Measurements from ENCODE around the gene CHCHD10. TPM values are rescaled to one million over a fixed set of nuclear protein-coding genes. Genes with fewer than 3 reads are reported as not detected.

The CHCHD10 gene
- total and polyA plus RNA-seq, 2 of the 13 experiments (the other 11 are each of a cell fraction or from before 2014, with no cell fraction given), result 37.0 to 62.8 TPM

DNA sequence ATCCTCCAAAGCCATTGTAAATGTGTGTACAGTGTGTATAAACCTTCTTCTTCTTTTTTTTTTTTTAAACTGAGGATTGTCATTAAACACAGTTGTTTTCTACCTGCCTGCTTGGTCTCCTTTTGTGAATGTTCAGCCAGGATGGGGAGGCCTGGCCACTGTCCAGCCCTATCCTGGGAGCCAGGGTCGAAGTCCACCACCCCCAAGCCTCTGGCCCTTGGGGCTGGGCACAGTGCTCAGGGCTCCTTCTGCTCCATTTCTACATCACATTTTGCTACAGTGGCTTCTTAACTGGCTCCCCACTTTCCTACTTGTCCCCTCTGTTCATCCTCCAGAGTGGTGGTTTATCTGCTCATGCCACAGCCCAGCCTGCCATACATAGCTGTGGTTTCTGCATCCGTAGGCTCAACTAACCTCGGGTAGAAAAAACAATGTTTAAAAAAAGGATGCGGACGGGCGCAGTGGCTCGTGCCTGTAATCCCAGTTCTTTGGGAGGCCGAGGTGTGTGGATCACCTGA is 16.5 kb upstream of the CHCHD10 start:
- peak; percentile 59 for ATAC-seq
- no TSS peak for BruUV-seq (replicated peaks)
- intact Hi-C loops (cut with micrococcal nuclease; ENCODE audit: unreplicated experiment), result loop anchor here (1.0 kb wide), 1 partner anchor 10 kb away; no protein-coding TSS in a partner anchor
- no peak overlapping the region for H2AFZ ChIP-seq (ENCODE audit: low read length)
- H3K36me3 ChIP-seq (replicated peaks in 1 of 2; ENCODE audit: control insufficient read depth in 1 of 2, insufficient read depth in 2 of 2, low read length in 2 of 2), result no peaks in the 10 kb centered on the region
- ChIA-PET CTCF (ENCODE audit: low intra/inter-chr PET ratio, low total read pairs) (no interaction called here), POLR2A (interaction anchor here (0.9 to 7.1 kb wide), 2 partner anchors 9 to 17 kb away, joined by 5 to 201 read pairs; partner anchors contain the start of genes CHCHD10 and MMP11)
- DNase-seq (ENCODE audit: low spot score), result peak; percentile 54
- H4K20me1 ChIP-seq (ENCODE audit: insufficient read depth, low read length), result peaks cover 12% of the 10 kb centered on the region
- H3K9me3 ChIP-seq (ENCODE audit: low read length), result no peaks in the 10 kb centered on the region
- no peaks in the 10 kb centered on the region for H3K27me3 ChIP-seq (ENCODE audit: control insufficient read depth in 1 of 2, insufficient read depth in 2 of 2, low read length in 2 of 2)
- WGBS (ENCODE audit: low lambda C conversion rate), result 3% methylated on average over 8 of the region's 8 CpGs
- in situ Hi-C loops (cut with HindIII; ENCODE audit: extremely low pct_ligation_motif_present, low pct_unique_long_range_greater_than_20kb), result loop anchor here (5.0 kb wide), 1 partner anchor 63 kb away; no protein-coding TSS in a partner anchor
- 0 out of 2 replicates have a peak overlapping the region, but pooled peaks have one; percentile 23 for H3K9ac ChIP-seq (ENCODE audit: insufficient read depth, low read depth, low read length)
- peak overlapping the region; percentile 64 for H3K27ac ChIP-seq (ENCODE audit: extremely low read length, insufficient read depth, low read length)
- peaks cover 20% of the 10 kb centered on the region for H3K79me2 ChIP-seq (ENCODE audit: insufficient read depth, low read length)
- H3K4me2 ChIP-seq (ENCODE audit: low read depth, low read length), result peak overlapping the region; percentile 76
- peak; percentile 67 for FAIRE-seq
- peak overlapping the region; percentile 26 to 51 (median 44); a peak in 5 of 6 replicates for H3K4me3 ChIP-seq (replicated peaks in 1 of 3; ENCODE audit: insufficient read depth in 1 of 3, low read depth in 2 of 3, low read length in 3 of 3)
- peaks cover 72% of the 10 kb centered on the region for H3K4me1 ChIP-seq (ENCODE audit: insufficient read depth, low read length)
- TF ChIP-seq SMAD3 (CRISPR knock-in tag; IDR thresholded peaks at IDR 0.05), result no peak
- TF ChIP-seq, protein P1, sequence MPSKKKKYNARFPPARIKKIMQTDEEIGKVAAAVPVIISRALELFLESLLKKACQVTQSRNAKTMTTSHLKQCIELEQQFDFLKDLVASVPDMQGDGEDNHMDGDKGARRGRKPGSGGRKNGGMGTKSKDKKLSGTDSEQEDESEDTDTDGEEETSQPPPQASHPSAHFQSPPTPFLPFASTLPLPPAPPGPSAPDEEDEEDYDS (CRISPR knock-in tag; IDR thresholded peaks at IDR 0.05), result peak; percentile 11; the same call in 1 of the 2 replicates
- no peak for TF ChIP-seq ZNF512 (CRISPR knock-in tag; IDR thresholded peaks at IDR 0.05)
- no peak for TF ChIP-seq SRSF9 (IDR thresholded peaks at IDR 0.05; ENCODE audit: borderline replicate concordance, insufficient read depth, low read depth, low read length, poor library complexity, severe bottlenecking)
- no peak for TF ChIP-seq CENPT (CRISPR knock-in tag; IDR thresholded peaks at IDR 0.05; ENCODE audit: low read depth)
- TF ChIP-seq, protein P2, sequence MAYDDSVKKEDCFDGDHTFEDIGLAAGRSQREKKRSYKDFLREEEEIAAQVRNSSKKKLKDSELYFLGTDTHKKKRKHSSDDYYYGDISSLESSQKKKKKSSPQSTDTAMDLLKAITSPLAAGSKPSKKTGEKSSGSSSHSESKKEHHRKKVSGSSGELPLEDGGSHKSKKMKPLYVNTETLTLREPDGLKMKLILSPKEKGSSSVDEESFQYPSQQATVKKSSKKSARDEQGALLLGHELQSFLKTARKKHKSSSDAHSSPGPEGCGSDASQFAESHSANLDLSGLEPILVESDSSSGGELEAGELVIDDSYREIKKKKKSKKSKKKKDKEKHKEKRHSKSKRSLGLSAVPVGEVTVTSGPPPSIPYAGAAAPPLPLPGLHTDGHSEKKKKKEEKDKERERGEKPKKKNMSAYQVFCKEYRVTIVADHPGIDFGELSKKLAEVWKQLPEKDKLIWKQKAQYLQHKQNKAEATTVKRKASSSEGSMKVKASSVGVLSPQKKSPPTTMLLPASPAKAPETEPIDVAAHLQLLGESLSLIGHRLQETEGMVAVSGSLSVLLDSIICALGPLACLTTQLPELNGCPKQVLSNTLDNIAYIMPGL (CRISPR knock-in tag; IDR thresholded peaks at IDR 0.05; ENCODE audit: borderline replicate concordance in 1 of 2, low read depth in 1 of 2), result 0 out of 4 replicates have a peak, but pooled peaks of 1 of the 2 experiments have one; percentile 19
- no peak for TF ChIP-seq HHEX (CRISPR knock-in tag; IDR thresholded peaks at IDR 0.05)
- no peak for TF ChIP-seq NR2F1 (CRISPR knock-in tag; IDR thresholded peaks at IDR 0.05)
- TF ChIP-seq ZNF225 (CRISPR knock-in tag; IDR thresholded peaks at IDR 0.05), result no peak
- peak; percentile 57; the same call in 1 of the 2 replicates for TF ChIP-seq ZBTB25 (CRISPR knock-in tag; IDR thresholded peaks at IDR 0.05)
- peak; percentile 70; the same call in 1 of the 2 replicates for TF ChIP-seq ZNF296 (CRISPR knock-in tag; conservative IDR thresholded peaks at IDR 0.05)
- no peak for TF ChIP-seq ZNF616 (CRISPR knock-in tag; IDR thresholded peaks at IDR 0.05; ENCODE audit: low read depth)
- no peak for TF ChIP-seq POGK (CRISPR knock-in tag; conservative IDR thresholded peaks at IDR 0.05)
- no peak for TF ChIP-seq DPF2 (CRISPR knock-in tag; IDR thresholded peaks at IDR 0.05; ENCODE audit: borderline replicate concordance, low read depth)
- TF ChIP-seq SKI (IDR thresholded peaks at IDR 0.05; ENCODE audit: partially characterized antibody), result no peak
- no peak for TF ChIP-seq ZNF235 (CRISPR knock-in tag; IDR thresholded peaks at IDR 0.05; ENCODE audit: borderline replicate concordance)
